ENCODE data around the gene ZNF566. TPM values are rescaled to one million over a fixed set of nuclear protein-coding genes. Genes with fewer than 3 reads are reported as not detected.

ZNF566 gene
- 4.7 and 7.4 TPM in 2 replicates for total RNA-seq

DNA sequence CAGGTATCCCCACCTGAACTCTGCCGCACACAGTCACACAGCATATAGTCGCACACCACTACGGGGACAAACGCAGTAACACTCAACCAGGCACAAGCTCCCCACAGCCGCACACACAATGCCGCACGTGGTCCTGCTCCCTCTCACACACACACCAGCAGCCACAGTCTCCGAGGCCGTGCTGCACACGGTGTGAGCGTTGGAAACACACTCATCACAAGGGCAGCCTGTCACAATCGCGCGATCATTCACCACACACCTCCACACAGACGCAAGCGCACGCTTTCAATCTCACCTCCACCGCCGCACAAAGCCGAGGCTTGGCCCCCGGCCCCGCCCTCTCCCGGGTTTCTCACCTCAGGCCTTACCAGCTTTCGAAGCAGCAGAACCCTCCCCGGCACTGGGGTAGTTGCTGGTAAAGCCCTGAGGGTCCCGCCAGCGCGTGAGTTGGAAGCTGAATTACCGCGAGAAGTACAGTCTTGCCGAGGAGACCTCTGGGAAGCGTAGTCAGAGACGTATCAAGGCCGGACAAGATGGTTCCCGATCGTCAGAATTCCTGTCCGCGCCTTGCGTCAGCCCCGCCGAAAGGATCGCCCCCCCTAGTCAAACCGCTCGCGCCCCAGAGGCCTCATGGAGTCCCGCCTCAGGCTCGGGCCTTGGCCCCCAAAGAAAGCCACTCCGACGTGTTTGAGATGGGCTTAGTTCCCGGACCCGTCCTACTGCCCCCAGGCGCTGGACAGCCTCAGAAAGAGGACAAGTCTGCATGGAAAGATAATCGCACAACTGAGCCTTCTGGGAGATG lies at the start of gene ZNF566:
ZNF566 (minus strand) TSS at position 444 of the 802 bp plus-strand sequence. CDS start 13,004 bp downstream, outside the sequence.
- FAIRE-seq (no peak), DNase-seq (ENCODE audit: low read depth) (peak; percentile 95)
- TF ChIP-seq, protein P1, sequence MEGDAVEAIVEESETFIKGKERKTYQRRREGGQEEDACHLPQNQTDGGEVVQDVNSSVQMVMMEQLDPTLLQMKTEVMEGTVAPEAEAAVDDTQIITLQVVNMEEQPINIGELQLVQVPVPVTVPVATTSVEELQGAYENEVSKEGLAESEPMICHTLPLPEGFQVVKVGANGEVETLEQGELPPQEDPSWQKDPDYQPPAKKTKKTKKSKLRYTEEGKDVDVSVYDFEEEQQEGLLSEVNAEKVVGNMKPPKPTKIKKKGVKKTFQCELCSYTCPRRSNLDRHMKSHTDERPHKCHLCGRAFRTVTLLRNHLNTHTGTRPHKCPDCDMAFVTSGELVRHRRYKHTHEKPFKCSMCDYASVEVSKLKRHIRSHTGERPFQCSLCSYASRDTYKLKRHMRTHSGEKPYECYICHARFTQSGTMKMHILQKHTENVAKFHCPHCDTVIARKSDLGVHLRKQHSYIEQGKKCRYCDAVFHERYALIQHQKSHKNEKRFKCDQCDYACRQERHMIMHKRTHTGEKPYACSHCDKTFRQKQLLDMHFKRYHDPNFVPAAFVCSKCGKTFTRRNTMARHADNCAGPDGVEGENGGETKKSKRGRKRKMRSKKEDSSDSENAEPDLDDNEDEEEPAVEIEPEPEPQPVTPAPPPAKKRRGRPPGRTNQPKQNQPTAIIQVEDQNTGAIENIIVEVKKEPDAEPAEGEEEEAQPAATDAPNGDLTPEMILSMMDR (IDR thresholded peaks at IDR 0.05; ENCODE audit: insufficient read depth, low read length, severe bottlenecking), result no peak
- Histone ChIP-seq H3K4me3 (ENCODE audit: low read depth, low read length) (peak within 1 kb of the TSS; percentile 57), H3K36me3 (ENCODE audit: control insufficient read depth, insufficient read depth, low read length) (no peaks in the 10 kb centered on the region), H3K27me3 (ENCODE audit: control insufficient read depth, insufficient read depth, low read length) (no peaks in the 10 kb centered on the region)

DNA sequence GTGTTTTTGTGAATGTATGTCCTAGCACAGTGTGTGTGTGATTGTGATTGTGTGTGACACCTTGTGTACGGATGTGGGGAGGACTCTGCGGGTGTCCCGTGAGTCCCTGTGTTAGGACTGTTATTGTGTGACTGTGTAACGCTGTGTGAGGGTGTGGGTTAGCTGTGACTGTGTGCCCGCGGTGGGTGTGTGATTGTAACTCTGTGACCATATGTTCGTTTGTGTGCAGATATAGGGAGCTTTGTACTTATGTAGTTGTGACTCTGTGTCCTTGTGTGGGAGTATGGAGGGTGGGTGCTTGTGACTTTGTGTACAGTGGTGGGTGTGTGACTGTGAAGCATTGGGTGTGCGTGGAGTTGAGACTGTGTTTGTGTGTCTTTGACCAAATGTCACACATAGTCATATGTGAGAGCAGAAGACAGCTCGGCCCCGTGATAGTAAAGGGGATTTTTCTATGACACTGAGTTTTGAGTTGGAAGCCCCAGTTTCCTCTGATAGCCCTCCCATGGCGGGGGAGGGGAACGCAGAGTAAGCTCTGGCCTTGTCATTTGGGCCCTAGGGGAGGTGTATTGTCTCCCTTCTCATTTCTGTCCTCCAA lies 39.7 kb upstream of the ZNF566 start:
- Histone ChIP-seq H3K4me3 (ENCODE audit: low read depth, low read length) (peak overlapping the region; percentile 89), H3K36me3 (ENCODE audit: control insufficient read depth, insufficient read depth, low read length) (no peaks in the 10 kb centered on the region), H3K27me3 (ENCODE audit: control insufficient read depth, insufficient read depth, low read length) (no peaks in the 10 kb centered on the region)
- TF ChIP-seq, protein P1 (IDR thresholded peaks at IDR 0.05; ENCODE audit: insufficient read depth, low read length, severe bottlenecking), result no peak
- DNase-seq (ENCODE audit: low read depth) (no peak), FAIRE-seq (no peak)

DNA sequence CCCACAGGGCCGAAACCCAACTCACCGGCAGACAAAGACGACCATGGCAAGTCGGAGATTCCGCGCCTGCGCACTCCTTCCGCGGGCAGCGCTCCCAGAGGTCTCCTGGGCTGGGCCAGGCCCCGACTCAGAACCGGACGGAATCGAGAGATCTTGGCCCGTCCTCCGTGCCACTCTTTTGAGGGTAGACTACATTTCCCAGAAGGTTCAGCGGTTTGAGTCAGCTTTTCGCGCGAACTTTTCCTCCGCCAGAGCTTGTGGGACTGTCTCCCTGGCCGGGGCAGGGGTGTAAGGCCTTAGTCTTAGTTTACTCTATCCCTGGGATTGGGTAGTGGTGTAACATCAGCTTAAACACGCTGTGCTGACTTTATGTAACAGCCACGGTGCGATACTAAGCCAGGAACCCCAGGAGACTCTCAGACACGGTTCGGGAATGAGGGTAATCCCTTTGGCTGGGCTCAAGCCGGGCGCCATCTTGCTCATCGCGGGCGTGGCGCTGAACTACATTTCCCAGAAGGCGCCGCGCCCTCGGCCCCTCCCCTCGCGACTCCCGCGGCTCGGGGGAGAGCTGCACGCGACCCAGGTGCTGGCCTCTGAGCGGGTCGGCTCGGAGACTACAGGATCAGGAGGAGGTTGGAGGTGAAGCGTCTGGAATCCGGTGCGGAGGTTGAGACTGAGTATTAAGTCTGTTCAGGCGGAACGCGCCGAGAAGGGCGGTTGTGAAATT lies 39.0 kb upstream of the ZNF566 start, which contains the start of gene ZNF260:
ZNF260 (minus strand) TSS at position 78 of the 727 bp plus-strand sequence. CDS start 13,033 bp downstream, outside the sequence.
- H3K4me3 ChIP-seq (ENCODE audit: low read depth, low read length), result peak within 1 kb of the TSS; percentile 89
- peak; percentile 93 for DNase-seq (ENCODE audit: low read depth)
- no peak for FAIRE-seq
- H3K27me3 ChIP-seq (ENCODE audit: control insufficient read depth, insufficient read depth, low read length), result no peaks in the 10 kb centered on the region
- H3K36me3 ChIP-seq (ENCODE audit: control insufficient read depth, insufficient read depth, low read length), result no peaks in the 10 kb centered on the region
- TF ChIP-seq, protein P1 (IDR thresholded peaks at IDR 0.05; ENCODE audit: insufficient read depth, low read length, severe bottlenecking), result peak; percentile 9

DNA sequence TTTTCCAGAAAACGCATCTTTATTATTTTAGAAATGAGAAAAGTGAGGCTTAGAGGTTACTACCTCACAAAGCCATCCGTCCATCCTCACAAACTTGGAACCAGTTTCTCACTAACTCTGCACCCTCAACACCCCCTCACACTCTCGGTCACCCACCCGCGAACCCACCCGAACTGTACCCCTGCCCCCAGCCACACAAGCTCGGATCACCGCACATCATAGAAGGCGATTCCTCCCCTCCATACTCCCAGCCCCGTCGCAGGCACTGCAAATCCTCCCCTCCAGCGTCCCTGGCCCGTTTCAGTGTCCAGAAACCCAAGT lies 38.5 kb upstream of the ZNF566 start:
- FAIRE-seq, result no peak
- Histone ChIP-seq H3K4me3 (ENCODE audit: low read depth, low read length) (peak overlapping the region; percentile 89), H3K27me3 (ENCODE audit: control insufficient read depth, insufficient read depth, low read length) (no peaks in the 10 kb centered on the region), H3K36me3 (ENCODE audit: control insufficient read depth, insufficient read depth, low read length) (no peaks in the 10 kb centered on the region)
- DNase-seq (ENCODE audit: low read depth), result no peak
- TF ChIP-seq, protein P1 (IDR thresholded peaks at IDR 0.05; ENCODE audit: insufficient read depth, low read length, severe bottlenecking), result no peak

DNA sequence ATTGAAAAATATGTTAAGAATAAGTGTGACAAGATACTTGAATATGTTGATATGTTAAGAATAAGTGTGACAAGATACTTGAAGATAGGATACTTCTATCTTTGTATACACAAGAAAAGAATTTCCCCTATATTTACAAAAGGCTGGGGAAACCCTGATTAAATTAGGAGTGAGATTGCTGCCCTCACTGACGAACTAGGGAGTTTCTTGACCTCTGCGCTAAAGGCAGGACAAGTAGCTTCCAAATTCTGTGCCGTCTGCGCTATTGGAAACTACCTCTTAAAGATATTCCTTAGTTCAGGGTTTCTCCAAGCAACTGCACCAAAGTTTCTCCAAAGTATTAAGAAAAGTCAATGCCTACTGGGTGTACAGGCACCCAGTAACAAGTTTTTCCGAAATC lies 38.0 kb upstream of the ZNF566 start:
- DNase-seq (ENCODE audit: low read depth) (peak; percentile 17), FAIRE-seq (no peak)
- H3K36me3 ChIP-seq (ENCODE audit: control insufficient read depth, insufficient read depth, low read length), result no peaks in the 10 kb centered on the region
- no peaks in the 10 kb centered on the region for H3K27me3 ChIP-seq (ENCODE audit: control insufficient read depth, insufficient read depth, low read length)
- TF ChIP-seq, protein P1 (IDR thresholded peaks at IDR 0.05; ENCODE audit: insufficient read depth, low read length, severe bottlenecking), result no peak
- peak overlapping the region; percentile 89 for H3K4me3 ChIP-seq (ENCODE audit: low read depth, low read length)
